ENCODE data around the gene IQSEC1. TPM values are rescaled to one million over a fixed set of nuclear protein-coding genes. Genes with fewer than 3 reads are reported as not detected.
A peak's percentile ranks its signal among the peaks of the same experiment; 100 is the strongest.

IQSEC1 gene
- total and polyA plus RNA-seq, 9 of the 15 experiments (the other 6 are each of a cell fraction or from before 2014, with no cell fraction given) = 0.56 to 39.0 (median 6.8) TPM

GRCh38 chr3:12966847-12967605 lies 106.2 kb downstream of the IQSEC1 start (continued):
- TF ChIP-seq TCF3 (CRISPR knock-in tag; IDR thresholded peaks at IDR 0.05) (no peak), ZNF408 (CRISPR knock-in tag; IDR thresholded peaks at IDR 0.05; ENCODE audit: low read depth) (no peak), STAT5A (IDR thresholded peaks at IDR 0.05; ENCODE audit: borderline replicate concordance, low read length) (no peak), RBM15 (IDR thresholded peaks at IDR 0.05; ENCODE audit: insufficient read depth, low read length) (no peak), ZBTB34 (CRISPR knock-in tag; IDR thresholded peaks at IDR 0.05) (no peak), MAFG (tag; conservative IDR thresholded peaks at IDR 0.05) (no peak), ZNF165 (CRISPR knock-in tag; IDR thresholded peaks at IDR 0.05; ENCODE audit: borderline replicate concordance) (no peak), NR0B1 (IDR thresholded peaks at IDR 0.05; ENCODE audit: partially characterized antibody) (no peak), SIRT6 (IDR thresholded peaks at IDR 0.05; ENCODE audit: low read depth, low read length) (no peak), TBP (optimal IDR thresholded peaks at IDR 0.05; ENCODE audit: low read depth, low read length) (peak; percentile 10), HCFC1 (IDR thresholded peaks at IDR 0.05; ENCODE audit: low read depth, low read length) (no peak), ZNF134 (CRISPR knock-in tag; conservative IDR thresholded peaks at IDR 0.05) (no peak), KDM1A (IDR thresholded peaks at IDR 0.05) (no peak), TEAD4 (IDR thresholded peaks at IDR 0.05; ENCODE audit: low read length) (no peak), TEAD4 (CRISPR knock-in tag; IDR thresholded peaks at IDR 0.05; ENCODE audit: borderline replicate concordance) (no peak), TRIM25 (IDR thresholded peaks at IDR 0.05; ENCODE audit: borderline replicate concordance) (no peak), ZNF561 (CRISPR knock-in tag; conservative IDR thresholded peaks at IDR 0.05) (no peak)
- TF ChIP-seq, protein P1, sequence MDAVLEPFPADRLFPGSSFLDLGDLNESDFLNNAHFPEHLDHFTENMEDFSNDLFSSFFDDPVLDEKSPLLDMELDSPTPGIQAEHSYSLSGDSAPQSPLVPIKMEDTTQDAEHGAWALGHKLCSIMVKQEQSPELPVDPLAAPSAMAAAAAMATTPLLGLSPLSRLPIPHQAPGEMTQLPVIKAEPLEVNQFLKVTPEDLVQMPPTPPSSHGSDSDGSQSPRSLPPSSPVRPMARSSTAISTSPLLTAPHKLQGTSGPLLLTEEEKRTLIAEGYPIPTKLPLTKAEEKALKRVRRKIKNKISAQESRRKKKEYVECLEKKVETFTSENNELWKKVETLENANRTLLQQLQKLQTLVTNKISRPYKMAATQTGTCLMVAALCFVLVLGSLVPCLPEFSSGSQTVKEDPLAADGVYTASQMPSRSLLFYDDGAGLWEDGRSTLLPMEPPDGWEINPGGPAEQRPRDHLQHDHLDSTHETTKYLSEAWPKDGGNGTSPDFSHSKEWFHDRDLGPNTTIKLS (IDR thresholded peaks at IDR 0.05; ENCODE audit: borderline replicate concordance, low read depth) = peak; percentile 46; the same call in 1 of the 2 replicates
